Stimulated activated CD8-positive, alpha-beta memory T cell treated with anti-CD3 and anti-CD28 coated beads, Interleukin-4, amount 100 ng/mL, for 24 hours (primary cell): ENCODE data around the gene SCFD2.
"Not testable (repeated sequence)": the region's sequence is repeated elsewhere in the genome, so short reads cannot be mapped to it uniquely, and the experiment has no call there.

ENCODE experiments used
- DNase-seq: peaks from one replicate; pipeline ENCODE4 v3.0.0-alpha.2; 2020; ENCODE audit warnings: low read depth

Gene SCFD2

DNA sequence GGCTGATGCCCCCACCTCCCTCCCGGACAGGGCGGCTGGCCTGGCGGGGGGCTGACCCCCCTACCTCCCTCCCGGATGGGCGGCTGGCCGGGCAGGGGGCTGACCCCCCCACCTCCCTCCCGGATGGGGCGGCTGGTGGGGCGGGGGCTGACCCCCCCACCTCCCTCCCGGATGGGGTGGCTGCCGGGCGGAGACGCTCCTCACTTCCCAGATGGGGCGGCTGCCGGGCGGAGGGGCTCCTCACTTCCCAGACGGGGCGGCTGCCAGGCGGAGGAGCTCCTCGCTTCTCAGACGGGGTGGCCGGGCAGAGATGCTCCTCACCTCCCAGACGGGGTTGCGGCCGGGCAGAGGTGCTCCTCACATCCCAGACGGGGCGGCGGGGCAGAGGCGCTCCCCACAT is 127.5 kb downstream of the SCFD2 start:
- not testable (repeated sequence) for DNase-seq

DNA sequence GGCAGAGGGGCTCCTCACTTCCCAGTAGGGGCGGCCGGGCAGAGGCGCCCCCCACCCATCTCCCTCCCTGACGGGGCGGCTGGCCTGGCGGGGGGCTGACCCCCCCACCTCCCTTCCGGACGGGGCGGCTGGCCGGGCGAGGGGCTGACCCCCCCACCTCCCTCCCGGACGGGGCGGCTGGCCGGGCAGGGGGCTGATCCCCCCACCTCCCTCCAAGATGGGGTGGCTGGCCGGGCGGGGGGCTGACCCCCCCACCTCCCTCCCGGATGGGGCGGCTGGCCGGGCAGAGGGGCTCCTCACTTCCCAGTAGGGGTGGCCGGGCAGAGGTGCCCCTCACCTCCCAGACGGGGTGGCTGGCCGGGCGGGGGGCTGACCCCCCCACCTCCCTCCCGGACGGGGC is 128.1 kb downstream of the SCFD2 start:
- not testable (repeated sequence) for DNase-seq

DNA sequence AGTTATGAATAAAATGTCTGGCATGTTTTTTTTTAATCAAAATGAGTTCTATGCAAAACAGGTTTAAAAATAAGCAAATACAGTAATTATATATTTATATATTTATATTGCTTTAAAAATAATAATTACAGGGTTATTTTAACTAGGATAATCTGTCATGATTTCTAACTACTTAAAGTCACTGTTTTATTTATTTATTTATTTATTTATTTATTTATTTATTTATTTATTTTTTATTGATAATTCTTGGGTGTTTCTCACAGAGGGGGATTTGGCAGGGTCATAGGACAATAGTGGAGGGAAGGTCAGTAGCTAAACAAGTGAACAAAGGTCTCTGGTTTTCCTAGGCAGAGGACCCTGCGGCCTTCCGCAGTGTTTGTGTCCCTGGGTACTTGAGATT is 129.2 kb downstream of the SCFD2 start:
- DNase-seq = not testable (repeated sequence)

DNA sequence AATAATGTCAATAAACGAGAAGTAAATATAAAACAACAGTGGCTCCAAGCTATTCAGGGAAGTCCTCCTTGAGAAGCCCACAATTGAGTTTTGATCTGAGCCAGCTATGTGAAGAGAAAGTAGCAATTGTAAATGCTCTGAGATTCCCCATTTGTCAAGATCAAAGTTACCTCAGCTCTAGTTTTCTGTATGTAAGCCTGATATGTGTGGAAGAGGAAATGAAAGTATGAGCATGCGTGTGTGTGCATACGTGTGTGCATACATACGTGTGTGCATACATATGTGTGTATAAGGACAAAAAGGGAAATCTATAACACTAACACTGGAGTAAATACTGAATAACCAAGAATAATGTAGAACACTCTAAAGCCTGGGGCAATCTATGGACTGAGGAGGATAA is 130.3 kb downstream of the SCFD2 start:
- no peak for DNase-seq

DNA sequence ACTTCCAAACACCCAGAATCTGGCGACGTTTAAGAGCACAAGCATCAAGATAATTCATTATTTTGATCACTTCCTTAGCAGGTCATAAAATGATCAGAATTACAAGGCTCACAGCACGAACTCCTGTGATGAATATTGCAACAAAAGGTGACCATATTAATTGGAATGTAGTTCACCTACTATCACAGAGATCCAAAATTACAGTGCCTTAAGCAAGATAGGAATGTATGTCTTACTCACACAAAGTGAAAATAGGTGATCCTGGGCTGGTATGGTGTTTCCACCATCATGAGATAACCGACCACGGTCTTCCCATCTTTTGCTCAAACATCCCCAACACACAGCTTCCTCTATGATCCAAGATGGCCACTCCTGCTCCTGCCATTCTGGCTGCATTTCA is 131.2 kb downstream of the SCFD2 start:
- DNase-seq = no peak

DNA sequence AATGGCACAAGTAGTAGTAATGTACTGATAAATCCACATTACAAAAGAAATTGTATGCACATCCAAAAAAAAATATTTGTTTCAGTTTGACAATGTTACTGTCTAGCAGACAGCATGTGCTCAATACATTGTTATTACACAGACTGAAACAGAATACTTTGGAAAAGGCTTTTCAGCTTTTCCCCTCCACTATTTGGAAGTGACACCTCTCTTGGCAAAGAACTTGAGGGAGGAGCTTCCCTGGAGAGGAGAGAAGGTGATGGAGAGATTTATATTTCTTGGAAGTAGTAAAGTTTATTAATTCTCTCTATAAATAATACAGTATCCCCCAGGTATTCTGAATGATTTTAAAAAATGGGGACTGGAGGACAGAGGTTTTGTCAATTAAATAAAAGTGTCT is 131.8 kb downstream of the SCFD2 start:
- no peak for DNase-seq

DNA sequence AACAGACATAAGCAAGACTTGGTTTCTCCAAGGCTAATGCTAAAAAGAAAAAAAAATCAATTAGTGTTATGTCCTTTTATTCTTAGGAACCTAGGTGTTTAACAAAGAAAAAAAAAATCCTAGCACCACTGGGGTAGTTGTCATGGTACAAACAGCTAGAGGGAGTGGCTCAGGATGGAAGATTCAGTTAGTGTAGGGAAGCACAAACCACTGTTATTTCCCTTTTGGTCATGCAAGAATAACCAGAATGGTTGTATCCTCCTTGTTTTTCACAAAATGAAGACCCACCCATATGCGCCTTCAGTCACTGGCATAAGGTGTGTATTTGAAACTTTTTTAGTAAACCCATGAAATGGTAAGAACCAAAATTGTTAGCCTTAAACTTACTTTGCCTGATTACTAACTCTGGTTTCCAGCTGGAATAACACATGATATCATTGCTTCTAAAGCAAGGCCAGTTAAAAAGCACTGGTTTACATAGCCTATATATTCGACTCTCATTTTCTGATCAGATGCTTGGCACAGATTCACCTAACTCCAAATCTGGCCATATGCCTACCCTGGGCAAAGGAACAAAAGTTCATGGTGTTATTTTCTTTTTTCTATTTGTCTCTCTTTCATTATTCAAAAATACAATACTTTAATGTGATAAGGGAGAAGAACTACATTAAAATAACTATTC is 132.6 kb downstream of the SCFD2 start:
- no peak for DNase-seq

DNA sequence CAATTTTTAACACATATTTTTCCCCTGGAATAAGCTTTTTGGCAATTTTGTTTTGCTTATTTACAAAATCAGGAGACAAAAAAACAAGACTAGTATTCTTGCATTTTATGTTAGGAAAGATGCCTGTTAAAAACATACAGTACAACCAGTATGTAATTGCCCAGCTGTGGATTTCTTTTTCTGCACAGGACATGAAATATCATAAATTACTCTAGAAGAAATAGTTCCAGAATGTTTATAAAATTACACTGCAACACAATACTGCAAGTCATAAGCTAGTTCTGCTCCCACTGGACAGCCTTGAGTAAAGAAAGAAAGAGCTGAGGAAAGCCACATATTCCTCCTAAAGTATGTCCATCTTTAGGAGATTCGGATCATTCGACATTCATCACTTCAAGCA is 133.5 kb downstream of the SCFD2 start:
- no peak for DNase-seq

DNA sequence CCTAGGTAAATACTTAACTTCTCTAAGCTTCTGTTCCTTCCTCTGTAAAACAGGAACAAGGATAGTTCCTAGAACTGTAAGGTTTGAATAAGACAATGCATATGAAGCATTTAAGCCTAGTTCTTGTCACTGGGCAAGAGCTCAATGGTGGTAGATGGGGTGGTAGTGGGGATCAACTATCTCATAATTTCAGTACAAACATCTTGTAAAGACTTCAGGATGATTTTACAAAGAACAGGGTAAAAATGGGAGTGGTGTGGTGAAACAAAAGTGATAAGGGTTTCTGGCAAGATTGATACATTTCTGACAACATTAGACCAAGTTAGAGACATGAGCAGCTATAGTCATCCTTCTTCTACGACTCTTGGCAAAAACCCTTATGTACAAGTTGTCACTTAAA is 137.8 kb downstream of the SCFD2 start:
- no peak for DNase-seq

DNA sequence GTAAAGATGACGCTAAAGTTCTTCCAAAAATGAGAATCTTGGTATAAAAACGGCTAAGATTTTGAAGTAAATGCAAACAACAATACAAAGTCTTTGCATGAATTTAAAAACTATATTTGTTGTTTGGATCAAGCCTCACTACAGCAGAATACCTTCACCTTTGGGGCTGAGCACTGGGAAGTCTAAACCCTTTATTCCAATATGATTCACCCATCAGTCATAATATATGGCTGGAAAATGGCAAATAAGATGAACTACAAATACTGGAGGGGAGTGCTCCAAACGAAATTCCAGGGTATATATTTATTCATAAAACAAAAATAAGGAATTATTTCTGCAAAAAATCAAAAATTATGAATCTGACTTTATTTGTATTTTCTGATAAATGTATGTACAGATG is 138.4 kb downstream of the SCFD2 start:
- DNase-seq = no peak

DNA sequence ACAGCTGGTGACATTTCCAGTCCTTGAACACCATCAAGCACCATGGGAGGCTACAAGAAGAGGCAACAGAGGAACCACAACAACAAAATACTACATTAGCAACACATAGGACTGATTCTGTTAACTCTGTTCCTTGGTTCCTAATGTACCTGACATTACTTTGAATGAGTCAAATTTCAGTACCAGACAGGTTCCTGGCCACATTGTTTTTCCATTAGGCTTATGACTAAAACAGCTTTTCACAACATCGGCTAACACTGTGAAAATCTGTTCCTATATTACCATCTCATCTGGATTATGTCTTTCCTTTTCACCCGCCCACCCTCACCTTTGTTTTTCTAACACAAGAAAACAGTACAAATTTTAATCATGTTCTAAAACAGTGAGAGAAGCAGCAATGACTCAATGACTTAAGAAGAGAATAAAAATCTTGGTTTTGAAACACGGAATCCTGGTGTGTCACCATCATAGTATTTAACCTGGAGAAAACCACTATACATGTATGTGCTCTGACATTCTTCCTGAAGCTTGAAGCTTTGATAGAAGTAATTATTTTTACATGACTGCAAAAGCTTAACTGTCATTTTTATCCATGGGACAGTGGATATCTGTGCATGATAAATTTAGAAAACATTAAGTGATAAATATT is 143.9 kb downstream of the SCFD2 start:
- DNase-seq = no peak

DNA sequence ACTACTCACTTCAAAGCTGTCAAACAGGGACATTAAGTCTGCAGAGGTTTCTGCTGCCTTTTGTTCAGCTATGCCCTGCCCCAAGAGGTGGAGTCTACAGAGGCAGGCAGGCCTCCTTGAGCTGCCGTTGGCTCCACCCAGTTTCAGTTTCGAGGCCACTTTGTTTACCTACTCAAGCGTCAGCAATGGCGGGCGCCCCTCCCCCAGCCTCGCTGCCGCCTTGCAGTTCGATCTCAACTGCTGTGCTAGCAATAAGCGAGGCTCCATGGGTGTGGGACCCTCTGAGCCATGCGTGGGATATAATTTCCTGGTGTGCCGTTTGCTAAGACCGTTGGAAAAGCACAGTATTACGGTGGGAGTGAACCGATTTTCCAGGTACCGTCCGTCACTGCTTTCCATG is 146.7 kb downstream of the SCFD2 start:
- not testable (repeated sequence) for DNase-seq

DNA sequence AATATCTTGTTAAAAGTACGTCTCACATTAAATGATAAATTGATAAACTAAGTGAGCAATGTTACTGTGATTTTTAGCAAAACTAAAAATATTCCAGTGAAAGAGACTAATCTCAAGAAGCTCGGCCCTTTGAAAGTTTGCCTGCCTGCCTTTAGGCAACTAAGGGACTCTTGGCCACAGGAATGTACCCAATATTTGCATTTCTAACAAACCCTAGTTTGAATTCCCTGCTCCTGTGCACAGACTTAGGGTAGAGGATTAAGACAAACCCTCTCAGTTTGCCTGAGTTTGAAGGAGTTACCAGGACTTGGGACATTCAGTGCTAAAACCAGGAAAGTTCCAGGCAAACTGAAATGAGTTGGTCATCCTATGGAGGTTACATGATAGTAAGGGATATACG is 157.1 kb downstream of the SCFD2 start:
- no peak for DNase-seq

DNA sequence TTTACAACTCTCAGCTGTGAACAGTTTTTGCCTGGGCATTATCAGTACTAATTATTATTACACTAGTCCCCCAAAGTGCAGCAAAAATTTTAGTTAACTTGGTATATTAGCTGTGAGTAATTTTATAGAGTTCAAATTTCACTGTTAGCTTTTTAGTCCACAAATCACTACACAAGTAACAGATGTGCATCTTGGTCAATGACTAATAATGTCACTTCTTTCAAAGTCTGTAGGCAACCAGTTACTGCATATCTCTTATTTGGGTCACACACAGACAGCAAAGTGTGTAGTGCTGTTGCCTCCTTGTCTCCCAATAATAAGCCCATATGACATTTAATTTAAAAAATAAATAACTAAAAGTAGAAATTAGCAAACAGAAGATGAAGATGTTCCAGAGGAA is 159.9 kb downstream of the SCFD2 start:
- DNase-seq = no peak

DNA sequence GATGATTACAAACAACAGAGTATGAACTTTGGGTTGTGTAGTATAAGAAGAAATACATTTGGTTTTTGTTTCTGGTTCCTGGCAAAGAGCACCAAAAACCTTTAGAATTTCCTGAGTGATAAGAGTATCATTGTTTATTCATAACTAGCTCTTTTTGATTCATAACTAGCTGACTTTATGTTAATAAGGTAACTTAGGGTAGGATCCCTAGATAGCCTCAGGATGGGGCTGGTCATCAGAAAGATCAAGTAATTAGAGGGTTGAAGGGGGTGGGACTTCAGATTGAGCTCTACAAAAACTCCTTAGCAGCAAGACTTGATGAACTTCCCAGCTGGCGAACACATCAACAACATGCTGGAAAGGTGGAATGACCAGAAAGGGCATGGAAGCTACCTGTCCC is 166.5 kb downstream of the SCFD2 start:
- no peak for DNase-seq

DNA sequence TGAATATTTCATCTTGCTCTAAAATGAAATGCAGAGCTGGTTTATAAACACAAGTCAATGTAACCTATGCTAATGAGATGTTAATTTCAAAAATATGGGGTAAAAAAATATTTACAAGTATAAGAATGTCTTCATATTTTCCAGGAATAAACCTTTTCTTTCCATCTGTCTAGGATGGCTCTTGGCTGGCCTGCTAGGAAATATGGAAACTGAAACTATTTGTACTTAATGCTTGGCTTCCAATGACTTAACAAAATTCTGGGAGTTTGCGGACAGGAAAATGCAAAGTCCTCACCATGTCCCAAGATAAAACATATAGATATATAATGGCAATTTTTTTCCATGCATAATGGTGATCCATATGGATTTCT is 168.1 kb downstream of the SCFD2 start:
- DNase-seq = no peak

DNA sequence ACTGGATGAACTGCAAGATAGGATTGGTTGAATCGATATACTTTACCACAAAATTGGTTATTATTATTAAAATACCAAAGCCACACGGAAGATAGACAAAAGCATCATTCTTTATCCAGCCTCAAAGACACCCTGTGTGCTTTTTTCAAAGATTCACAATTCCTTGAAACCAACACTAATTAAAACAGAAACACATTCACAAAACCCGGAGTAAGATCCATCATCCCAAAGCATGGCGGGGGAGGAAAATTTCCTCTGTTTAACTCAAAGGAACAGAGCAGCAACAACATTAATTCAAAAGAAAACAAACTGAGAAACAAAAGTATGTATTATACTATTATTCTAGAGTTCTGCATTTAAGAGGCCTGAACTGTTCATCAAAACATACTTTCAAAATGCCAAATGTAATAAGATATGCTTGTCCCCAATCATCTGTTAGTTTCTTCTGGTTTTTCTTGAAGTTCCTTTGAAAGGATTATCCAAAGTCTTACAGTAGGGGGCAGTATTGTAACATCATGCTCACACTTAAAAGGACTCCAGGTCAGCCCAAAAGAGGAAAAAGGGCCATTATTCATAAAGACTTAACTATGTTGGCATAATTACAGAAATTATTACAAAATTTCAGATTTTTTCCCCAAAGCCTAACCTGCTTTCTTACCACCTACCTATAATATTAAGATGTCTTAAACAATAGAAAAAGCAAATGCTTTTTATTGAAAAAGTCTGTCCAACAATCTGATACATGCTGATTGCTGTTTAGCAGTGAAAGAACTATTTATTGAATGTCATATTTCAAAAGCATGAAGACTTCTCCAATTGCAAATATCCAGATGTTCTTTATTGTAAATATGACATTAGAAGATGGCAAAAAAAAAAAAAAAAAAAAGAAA is 168.7 kb downstream of the SCFD2 start:
- no peak for DNase-seq

DNA sequence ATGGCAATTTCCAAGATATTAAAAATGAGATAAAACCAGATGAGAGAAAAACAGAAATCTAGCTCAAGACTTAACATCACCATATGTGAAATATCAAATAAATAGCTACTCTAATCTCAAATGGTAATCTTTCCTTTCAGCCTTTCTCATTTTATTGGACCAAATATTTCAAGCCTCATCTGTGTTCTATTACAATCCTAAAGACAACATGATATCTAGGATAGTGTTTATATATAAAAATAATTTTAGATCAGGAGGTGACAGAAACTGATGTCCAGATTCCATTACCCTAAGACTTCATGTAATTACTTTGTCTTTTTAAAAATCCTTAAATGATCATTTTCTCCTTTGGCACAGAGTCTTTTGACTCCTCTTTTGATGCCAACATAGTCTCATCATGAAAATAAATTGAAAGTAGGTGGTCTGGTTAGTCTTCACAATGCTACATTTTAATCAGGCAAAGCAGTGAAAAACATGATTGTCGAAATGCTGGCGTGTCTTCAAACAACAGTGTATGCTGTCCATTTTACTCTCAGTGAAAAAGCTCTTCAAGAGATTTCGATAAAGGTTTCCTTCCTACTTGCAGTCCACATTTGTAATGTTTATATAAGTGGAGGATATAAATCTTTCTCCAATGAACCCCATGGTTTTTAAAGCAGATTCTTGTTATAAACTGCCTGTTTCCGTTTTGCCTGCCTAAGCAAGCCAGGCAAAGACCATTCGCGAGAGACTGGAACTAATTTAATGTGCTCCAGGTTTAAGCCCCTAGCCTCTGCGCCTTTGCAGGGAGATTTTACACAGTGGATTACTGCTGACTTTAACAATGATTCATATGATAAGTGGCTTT is 169.8 kb downstream of the SCFD2 start:
- no peak for DNase-seq

DNA sequence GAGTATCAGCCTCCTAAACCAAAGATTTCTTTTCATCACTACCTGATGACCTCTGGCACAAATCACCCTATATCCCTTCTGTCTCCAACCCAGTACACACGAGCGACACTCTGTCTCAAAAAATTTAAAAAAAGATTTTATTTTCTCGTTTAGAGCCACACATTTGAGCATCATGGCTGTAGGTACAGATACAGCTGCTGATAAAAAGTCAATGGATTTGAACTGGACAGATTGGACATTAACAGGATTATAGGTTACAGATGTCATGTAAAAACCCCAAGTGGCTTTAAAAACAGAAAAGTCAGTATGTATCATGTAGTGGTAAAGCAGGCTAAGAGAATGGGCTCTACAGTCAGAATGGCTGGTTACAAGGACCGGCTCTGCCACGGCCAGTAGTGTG is 171.1 kb downstream of the SCFD2 start:
- DNase-seq = no peak

DNA sequence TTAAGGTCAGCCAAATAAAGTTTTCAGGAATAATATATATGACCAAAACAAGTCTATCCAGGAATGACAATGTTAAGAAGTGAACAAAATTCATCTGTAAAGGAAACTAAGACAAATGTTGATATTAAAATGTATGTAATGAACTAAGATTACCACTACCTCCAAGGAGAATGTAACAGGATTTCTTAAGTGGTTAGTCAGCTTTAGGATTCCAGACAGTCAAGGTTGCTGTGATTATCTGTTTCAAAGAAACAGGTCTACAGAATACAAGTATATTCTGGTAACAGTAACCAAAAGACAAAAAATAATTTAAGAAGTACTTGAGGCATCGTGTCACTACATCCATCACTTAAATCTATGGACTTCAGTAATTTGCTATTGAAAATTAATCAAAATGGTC is 172.8 kb downstream of the SCFD2 start:
- no peak for DNase-seq

DNA sequence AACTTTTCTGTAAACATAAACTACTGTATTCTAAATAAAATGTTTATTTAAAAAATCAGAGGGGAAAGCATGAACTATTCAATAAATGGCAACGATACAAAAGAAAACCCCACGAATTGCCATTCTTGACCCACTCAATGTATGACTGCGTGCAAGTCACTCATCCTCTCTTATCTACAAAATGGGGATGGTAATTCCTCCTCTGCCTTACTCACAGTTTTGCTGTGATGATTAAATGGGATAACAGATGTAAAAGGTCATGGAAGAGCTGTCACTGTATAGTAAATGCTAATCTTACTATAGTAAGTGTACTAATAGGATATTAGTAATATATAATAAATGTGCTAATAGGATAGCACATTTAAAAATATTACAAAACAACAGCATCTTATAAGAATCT is 173.4 kb downstream of the SCFD2 start:
- no peak for DNase-seq

DNA sequence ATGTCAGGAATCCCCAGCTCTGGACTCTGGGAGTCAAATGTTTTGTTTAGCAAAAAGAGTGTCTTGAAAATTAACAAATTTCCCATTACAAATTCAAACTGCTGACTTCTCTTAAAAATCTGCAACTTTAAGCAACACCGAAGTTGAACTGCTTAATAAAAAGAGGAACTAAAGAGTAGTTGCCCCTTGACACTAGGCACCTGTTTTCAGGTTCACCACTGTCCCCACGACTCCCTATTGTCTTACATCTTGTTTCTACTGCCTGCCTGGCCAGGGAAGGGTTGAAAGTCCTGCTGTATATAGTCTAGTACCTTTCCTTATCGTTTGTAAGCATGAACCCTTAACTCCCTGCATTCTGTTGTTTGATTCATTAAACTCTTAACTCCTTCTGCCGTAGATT is 173.9 kb downstream of the SCFD2 start:
- DNase-seq = no peak
